Vagina (tissue), 2 donors: ENCODE data around the gene CRADD. TPM values are rescaled to one million over a fixed set of nuclear protein-coding genes. Genes with fewer than 3 reads are reported as not detected.

Experiments
- DNase-seq, 2 donors: peaks; one replicate each; pipeline ENCODE4 v3.0.0-alpha.2; 2017; ENCODE audit errors: extremely low spot score in 2 of 2
- H3K27ac ChIP-seq: fragments of 200-600 bp; sonication (generic); one replicate; pipeline ENCODE4 v1.5.1; 2019
- H3K27me3 ChIP-seq: fragments of 200-600 bp; sonication (generic); one replicate; pipeline ENCODE4 v1.5.1; 2019
- H3K36me3 ChIP-seq, 2 donors: fragments of 200-600 bp; sonication (generic); one replicate each; pipeline ENCODE4 v1.5.1; 2017 to 2019
- H3K4me1 ChIP-seq: fragments of 200-600 bp; sonication (generic); one replicate; pipeline ENCODE4 v1.5.1; 2019
- H3K4me3 ChIP-seq, 2 donors: fragments of 200-600 bp; sonication (generic); 1 replicate in 1 of 2; 2 replicates in 1 of 2; pipeline ENCODE4 v1.5.1; 2016 to 2019
- H3K9me3 ChIP-seq: fragments of 200-600 bp; sonication (generic); one replicate; pipeline ENCODE4 v1.5.1; 2019
- POLR2A ChIP-seq, 2 donors: fragments of 450-650 bp; IDR thresholded peaks; one replicate each; pipeline ENCODE4 v1.6.1; 2017; ENCODE audit warnings: antibody characterized with exemption in 2 of 2, mild to moderate bottlenecking in 2 of 2, moderate library complexity in 2 of 2
- POLR2AphosphoS5 ChIP-seq, 2 donors: sonication (generic); formaldehyde crosslinking; IDR thresholded peaks; one replicate each; pipeline ENCODE4 v1.9.0; 2017; ENCODE audit warnings: antibody characterized with exemption in 2 of 2, mild to moderate bottlenecking in 2 of 2, low read depth in 1 of 2; ENCODE audit not compliant: insufficient read depth in 1 of 2
- intact Hi-C: fragments of 100-400 bp; cut with DNase I; formaldehyde crosslinking; loops from one replicate; pipeline ENCODE4 v1.15.1; 2023
- total RNA-seq: library from RNA; depleted of rRNA; stranded (reverse); fragments of >200 nt; gene quantifications from one replicate; pipeline ENCODE4 v1.2.3, GENCODE V29; 2016
- TF ChIP-seq, protein P1 (sequence below), 3 experiments: fragments of 450-650 bp in 2 of 3; fragments of 200-600 bp in 1 of 3; sonication (generic) in 1 of 3; IDR thresholded peaks; one replicate each; pipeline ENCODE4 v1.5.1; 2017 to 2019; ENCODE audit warnings: antibody characterized with exemption in 3 of 3, mild to moderate bottlenecking in 2 of 3, moderate library complexity in 2 of 3

CRADD gene
- 40.8 TPM for total RNA-seq

DNA sequence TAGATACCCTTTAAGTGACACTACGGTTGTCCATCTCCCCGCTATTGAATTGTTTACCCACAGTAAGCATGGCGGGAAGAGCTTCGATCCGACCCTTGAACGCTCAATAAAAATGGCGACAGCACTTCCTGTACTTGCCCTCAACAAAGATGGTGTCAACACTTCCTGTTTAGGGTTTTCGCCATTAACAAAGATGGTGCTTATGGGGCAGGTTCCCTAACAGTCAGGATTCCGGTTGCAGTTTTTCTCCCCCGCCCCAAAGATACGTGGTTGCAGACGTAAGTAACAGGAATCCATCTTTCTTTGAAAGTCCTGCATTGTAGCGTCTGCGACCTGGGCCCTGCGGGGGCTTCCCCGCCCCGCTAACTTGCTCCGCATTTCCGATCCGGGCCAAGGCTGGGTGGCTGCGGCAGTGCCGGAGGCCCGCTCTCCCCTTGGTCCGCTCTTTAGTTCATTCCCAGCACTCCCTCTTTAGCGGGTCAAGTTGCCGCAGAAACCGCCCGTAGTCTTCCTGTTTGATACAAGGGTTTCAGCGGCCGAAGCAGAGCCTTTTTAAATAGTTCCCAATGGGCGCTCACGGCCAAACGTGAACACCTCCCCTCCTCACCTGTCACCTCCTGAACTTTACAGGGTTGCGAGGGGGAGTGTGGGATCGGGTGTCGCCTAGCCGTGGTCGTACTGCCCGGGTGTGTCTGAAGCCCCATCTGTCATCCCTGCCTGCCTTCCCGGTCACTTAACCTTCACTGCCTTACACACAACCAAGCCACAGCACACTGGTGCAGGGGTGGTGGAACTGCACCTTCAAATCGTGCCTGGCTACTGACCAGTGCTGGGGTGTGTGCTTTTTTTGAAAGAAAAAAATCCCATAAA is at the start of gene CRADD:
Gene CRADD (plus strand): TSS at position 181 of the 870 bp plus-strand sequence.
- TF ChIP-seq POLR2A (IDR thresholded peaks at IDR 0.05) (peak in 1 of 2 donors; percentile 83), POLR2AphosphoS5 (IDR thresholded peaks at IDR 0.05; ENCODE audit: insufficient read depth in 1 of 2, low read depth in 1 of 2) (peak; percentile 94 to 100)
- TF ChIP-seq, protein P1, sequence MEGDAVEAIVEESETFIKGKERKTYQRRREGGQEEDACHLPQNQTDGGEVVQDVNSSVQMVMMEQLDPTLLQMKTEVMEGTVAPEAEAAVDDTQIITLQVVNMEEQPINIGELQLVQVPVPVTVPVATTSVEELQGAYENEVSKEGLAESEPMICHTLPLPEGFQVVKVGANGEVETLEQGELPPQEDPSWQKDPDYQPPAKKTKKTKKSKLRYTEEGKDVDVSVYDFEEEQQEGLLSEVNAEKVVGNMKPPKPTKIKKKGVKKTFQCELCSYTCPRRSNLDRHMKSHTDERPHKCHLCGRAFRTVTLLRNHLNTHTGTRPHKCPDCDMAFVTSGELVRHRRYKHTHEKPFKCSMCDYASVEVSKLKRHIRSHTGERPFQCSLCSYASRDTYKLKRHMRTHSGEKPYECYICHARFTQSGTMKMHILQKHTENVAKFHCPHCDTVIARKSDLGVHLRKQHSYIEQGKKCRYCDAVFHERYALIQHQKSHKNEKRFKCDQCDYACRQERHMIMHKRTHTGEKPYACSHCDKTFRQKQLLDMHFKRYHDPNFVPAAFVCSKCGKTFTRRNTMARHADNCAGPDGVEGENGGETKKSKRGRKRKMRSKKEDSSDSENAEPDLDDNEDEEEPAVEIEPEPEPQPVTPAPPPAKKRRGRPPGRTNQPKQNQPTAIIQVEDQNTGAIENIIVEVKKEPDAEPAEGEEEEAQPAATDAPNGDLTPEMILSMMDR (IDR thresholded peaks at IDR 0.05): no peak
- intact Hi-C loops: loop anchor here (5.0 kb wide), 1 partner anchor 105 kb away; the partner anchor contains the start of gene SOCS2
- no peaks in the 10 kb centered on the region for H3K27me3 ChIP-seq
- peaks cover 42% of the 10 kb centered on the region for H3K4me1 ChIP-seq
- peak within 1 kb of the TSS; percentile 66 to 76 for H3K4me3 ChIP-seq
- H3K27ac ChIP-seq: peak within 1 kb of the TSS; percentile 93
- H3K36me3 ChIP-seq: no peaks in the 10 kb centered on the region
- no peaks in the 10 kb centered on the region for H3K9me3 ChIP-seq
- peak in 1 of 2 donors; percentile 96 for DNase-seq

DNA sequence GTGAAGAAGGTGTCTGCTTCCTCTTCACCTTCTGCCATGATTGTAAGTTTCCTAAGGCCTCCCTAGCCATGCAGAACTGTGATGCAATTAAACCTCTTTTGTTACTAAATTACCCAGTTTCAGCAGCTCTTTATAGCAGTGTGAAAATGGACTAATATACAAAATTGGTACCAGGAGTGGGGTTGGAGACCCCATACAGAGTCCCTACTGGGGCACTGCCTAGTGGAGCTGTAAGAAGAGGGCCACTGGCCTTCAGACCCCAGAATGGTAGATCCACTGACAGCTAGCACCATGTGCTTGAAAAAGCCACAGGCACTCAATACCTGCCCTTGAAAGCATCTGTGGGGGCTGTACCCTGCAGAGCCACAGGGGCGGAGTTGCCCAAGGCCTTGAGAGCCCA is 44.8 kb upstream of the CRADD start:
- intact Hi-C loops: no loop called here

DNA sequence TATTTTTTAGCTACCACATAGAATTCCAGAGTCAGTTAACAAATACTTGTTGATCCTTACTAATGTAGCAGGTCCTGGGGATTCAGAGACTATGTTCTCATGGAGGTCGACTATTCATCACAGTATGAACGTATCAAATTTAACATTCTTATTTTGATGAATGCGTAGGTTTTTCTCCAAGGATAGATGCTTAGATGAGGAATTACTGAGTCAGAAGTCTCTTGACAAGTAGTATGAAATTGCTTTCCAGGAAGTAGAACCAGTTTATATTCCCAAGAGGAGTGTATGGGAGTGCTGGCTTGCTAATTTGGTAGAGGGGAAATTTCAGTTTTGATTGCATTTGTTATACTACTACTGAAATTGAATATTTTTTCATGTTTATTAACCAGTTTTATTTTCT is 42.8 kb upstream of the CRADD start:
- no peaks in the 10 kb centered on the region for H3K36me3 ChIP-seq
- intact Hi-C loops: no loop called here

More for the DNA sequence above, 44.8 kb upstream of the CRADD start:
- no peak overlapping the region for H3K27ac ChIP-seq
- TF ChIP-seq POLR2A (IDR thresholded peaks at IDR 0.05) (no peak), POLR2AphosphoS5 (IDR thresholded peaks at IDR 0.05; ENCODE audit: insufficient read depth in 1 of 2, low read depth in 1 of 2) (no peak)
- TF ChIP-seq, protein P1 (IDR thresholded peaks at IDR 0.05): no peak
- no peaks in the 10 kb centered on the region for H3K4me1 ChIP-seq
- no peaks in the 10 kb centered on the region for H3K36me3 ChIP-seq
- no peaks in the 10 kb centered on the region for H3K9me3 ChIP-seq
- no peaks in the 10 kb centered on the region for H3K27me3 ChIP-seq
- H3K4me3 ChIP-seq: no peak overlapping the region
- no peak for DNase-seq

DNA sequence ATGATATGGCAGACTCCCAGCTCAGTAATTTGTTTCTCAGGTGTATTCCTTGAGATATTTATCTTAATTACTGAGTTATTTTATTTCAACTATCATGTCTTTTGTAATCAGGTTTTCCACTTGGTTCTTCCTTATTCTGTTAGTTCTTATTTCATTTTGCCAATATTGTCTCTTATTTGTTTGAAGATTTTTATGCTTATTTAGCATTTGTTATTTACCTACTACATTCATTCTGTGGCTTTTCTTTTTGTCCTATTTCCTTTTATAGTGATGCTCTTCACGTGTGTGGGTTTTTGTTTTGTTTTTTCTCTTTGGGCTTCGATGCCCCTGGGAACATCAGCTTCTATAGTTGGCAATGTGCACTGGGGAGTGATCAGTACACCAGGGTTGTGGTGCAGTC is 40.5 kb upstream of the CRADD start:
- no peaks in the 10 kb centered on the region for H3K27me3 ChIP-seq
- peaks cover 5% of the 10 kb centered on the region for H3K4me1 ChIP-seq
- H3K36me3 ChIP-seq: no peaks in the 10 kb centered on the region
- intact Hi-C loops: no loop called here
- no peak for TF ChIP-seq POLR2AphosphoS5 (IDR thresholded peaks at IDR 0.05; ENCODE audit: insufficient read depth in 1 of 2, low read depth in 1 of 2)
- DNase-seq: no peak
- no peaks in the 10 kb centered on the region for H3K9me3 ChIP-seq
- no peak overlapping the region for H3K4me3 ChIP-seq
- H3K27ac ChIP-seq: no peak overlapping the region

More for the DNA sequence above, 42.8 kb upstream of the CRADD start:
- Histone ChIP-seq H3K4me3 (no peak overlapping the region), H3K4me1 (peaks cover 5% of the 10 kb centered on the region), H3K27me3 (no peaks in the 10 kb centered on the region), H3K27ac (no peak overlapping the region), H3K9me3 (no peaks in the 10 kb centered on the region)
- DNase-seq: no peak
- TF ChIP-seq POLR2A (IDR thresholded peaks at IDR 0.05) (no peak), POLR2AphosphoS5 (IDR thresholded peaks at IDR 0.05; ENCODE audit: insufficient read depth in 1 of 2, low read depth in 1 of 2) (no peak)
- TF ChIP-seq, protein P1 (IDR thresholded peaks at IDR 0.05): no peak

DNA sequence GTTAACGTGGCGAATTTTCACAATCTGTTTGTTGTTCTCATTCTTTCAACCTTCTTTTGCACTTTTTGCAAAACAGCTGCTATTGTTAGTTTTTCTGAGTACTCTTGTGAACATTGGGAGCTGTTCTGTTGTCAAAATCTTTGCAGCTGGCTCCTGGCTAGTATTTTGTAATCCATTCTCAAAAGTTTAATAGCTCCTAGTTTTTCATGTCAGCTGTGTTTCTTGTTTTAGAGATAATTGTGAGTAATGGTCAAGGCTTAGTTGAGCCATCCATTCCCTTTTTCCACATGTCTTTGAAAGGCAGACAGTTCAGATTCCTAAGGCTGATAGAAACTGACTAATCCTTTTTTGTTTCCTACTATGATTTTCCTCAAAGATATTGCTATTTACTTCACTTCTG is 39.1 kb upstream of the CRADD start:
- no peak overlapping the region for H3K4me3 ChIP-seq
- peaks cover 5% of the 10 kb centered on the region for H3K4me1 ChIP-seq
- peak overlapping the region; percentile 58 for H3K27ac ChIP-seq
- TF ChIP-seq, protein P1 (IDR thresholded peaks at IDR 0.05): no peak
- peak; percentile 15 to 63 for TF ChIP-seq POLR2AphosphoS5 (IDR thresholded peaks at IDR 0.05; ENCODE audit: insufficient read depth in 1 of 2, low read depth in 1 of 2)
- H3K27me3 ChIP-seq: no peaks in the 10 kb centered on the region
- no peaks in the 10 kb centered on the region for H3K9me3 ChIP-seq
- intact Hi-C loops: no loop called here
- DNase-seq: no peak
- no peaks in the 10 kb centered on the region for H3K36me3 ChIP-seq
